Renal pelvis (tissue), 4 donors: Measurements from ENCODE around the gene SPEF1. TPM values are rescaled to one million over a fixed set of nuclear protein-coding genes. Genes with fewer than 3 reads are reported as not detected.

Experiments
- DNase-seq: peaks from one replicate; pipeline ENCODE4 v3.0.0-alpha.2; 2013
- polyA plus RNA-seq, 3 donors: library from polyadenylated mRNA; unstranded; fragments of 120-200 nt; gene quantifications; one replicate each; pipeline ENCODE4 v1.2.1, GENCODE V29; 2013; ENCODE audit not compliant: insufficient read length in 3 of 3

The SPEF1 gene
- polyA plus RNA-seq, 3 donors: 2.2 to 3.2 (median 2.3) TPM

DNA sequence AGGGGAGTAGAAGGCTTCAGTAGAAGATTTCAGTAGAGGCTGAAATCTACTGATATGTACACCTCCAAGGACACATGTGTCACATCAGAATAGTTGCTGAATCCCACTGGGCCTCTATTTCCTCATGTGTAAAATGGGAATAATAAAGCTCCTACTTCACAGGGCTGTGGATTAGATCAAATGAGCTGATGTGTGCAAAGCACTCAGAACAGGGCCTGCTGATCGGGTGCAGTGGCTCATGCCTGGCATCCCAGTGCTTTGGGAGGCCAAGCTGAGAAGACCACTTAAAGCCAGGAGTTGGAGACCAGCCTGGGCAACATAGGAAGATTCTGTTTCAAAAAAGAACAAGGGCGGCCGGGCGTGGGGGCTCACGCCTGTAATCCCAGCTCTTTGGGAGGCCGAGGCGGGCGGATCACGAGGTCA is 31.0 kb upstream of the SPEF1 start:
- no peak for DNase-seq

GRCh38 chr20:3811467-3812258 is 30.4 kb upstream of the SPEF1 start:
- DNase-seq: peak; percentile 88

DNA sequence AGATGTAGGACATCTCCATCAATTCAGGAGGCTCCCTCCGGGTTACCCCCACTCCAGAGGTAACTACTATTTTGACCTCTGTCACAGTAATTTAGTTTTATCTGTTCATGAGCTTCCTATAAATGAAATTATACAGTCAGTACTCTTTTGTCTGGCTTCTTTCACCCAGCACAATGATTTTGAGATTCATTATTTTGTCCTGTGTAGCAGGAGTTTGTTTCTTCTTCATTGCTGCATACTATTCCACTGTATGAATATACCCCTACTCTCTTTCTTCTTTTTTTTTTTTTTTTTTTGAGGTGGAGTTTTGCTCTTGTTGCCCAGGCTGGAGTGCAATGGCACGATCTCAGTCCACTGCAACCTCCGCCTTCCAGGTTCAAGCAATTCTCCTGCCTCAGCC is 27.3 kb upstream of the SPEF1 start:
- DNase-seq: no peak

- DNase-seq: no peak
Observed at GRCh38 chr20:3804781-3805180, 23.5 kb upstream of the SPEF1 start.

- no peak for DNase-seq
Observed at GRCh38 chr20:3804254-3804751, 23.1 kb upstream of the SPEF1 start.

DNA sequence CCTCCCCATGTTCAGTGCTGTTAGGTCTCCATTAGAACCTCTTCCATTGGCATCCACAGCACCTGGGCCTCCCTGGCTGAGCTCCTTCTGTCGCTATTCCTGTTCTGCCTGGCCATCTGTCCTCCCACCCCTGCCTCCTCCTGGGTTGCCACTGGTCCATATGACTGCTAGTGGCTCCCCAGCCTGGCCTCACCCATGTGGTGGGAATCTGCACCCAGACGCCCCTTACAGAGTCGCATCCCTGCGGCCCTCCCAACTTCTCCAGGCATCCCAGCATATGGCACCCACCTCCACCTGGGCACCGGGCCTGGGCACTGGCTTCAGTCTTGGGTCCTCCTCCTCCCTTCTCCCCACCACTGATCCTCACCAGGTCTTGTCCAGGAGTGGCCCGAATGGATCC is 22.6 kb upstream of the SPEF1 start:
- DNase-seq: no peak

GRCh38 chr20:3803289-3803688 is 22.0 kb upstream of the SPEF1 start:
- DNase-seq: no peak

GRCh38 chr20:3802524-3803239 is 21.4 kb upstream of the SPEF1 start:
- no peak for DNase-seq

- no peak for DNase-seq
Observed at GRCh38 chr20:3801846-3802245, 20.6 kb upstream of the SPEF1 start.

DNA sequence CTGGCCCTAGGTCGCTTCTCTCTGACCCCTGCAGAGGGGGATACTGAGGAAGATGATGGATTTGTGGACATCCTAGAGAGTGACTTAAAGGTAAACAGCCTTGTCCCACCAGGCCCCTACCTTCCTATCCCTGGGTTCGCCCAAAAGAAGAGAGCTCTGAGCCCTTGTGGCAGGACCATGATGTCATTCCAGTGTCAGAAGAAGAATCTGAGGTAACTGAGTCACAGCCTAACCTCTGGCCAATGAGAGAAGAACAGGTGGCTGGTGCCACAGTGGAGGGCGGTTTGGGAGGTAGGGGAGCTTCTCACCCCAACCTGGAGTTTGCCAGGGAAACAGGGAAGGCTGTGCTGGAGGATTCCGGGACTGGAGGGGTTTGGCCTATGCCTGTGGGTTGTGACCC is 20.1 kb upstream of the SPEF1 start:
- no peak for DNase-seq

GRCh38 chr20:3800878-3801260 is 19.6 kb upstream of the SPEF1 start:
- DNase-seq: no peak

DNA sequence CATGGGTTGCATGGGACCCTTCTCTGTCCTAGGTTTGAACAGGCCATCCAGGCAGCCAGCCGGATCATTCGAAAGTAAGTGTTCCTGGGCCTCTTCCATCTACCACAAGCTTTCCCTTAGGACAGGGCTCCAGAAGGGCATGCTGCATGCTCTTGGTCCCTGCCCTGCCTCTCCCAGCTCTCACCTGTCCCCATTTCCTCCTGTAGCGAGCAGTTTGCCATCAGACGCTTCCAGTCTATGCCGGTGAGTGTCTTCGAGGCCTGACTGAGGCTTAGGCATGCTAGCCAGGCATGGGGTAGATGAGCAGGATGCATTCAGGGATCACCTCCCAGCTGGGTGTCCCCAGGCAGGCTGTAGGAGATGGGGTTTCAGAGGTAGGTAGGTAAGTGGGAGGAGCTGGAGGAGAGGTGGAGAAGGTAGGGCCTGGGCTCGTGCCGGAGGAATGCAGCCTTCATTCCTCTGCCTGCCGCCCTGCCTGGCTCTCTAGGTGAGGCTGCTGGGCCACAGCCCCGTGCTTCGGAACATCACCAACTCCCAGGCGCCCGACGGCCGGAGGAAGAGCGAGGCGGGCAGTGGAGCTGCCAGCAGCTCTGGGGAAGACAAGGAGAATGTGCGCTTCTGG is 19.1 kb upstream of the SPEF1 start:
- DNase-seq: no peak

DNA sequence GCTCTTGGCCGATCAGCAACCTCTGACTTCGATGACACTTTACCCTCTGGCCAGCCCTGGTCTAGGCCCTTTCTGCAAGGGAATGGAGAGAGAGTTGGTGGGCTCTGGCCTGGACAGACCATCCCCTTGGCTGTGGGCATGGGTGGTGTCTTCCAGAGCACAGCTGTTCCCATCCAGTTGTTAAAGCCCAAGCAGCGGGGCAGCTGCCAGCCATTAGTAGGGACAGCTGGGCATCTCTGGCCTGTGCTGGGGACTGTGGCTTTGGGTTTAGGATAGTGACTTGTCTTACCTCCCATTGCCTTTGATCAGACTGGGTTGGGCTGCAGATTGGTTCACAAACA is 17.6 kb upstream of the SPEF1 start:
- DNase-seq: no peak

- no peak for DNase-seq
Observed at GRCh38 chr20:3798373-3798768, 17.1 kb upstream of the SPEF1 start.

GRCh38 chr20:3797592-3798372 is 16.5 kb upstream of the SPEF1 start:
- no peak for DNase-seq

- DNase-seq: no peak
Observed at GRCh38 chr20:3797226-3797545, 15.9 kb upstream of the SPEF1 start.

GRCh38 chr20:3796477-3797225 is 15.4 kb upstream of the SPEF1 start:
- DNase-seq: no peak

DNA sequence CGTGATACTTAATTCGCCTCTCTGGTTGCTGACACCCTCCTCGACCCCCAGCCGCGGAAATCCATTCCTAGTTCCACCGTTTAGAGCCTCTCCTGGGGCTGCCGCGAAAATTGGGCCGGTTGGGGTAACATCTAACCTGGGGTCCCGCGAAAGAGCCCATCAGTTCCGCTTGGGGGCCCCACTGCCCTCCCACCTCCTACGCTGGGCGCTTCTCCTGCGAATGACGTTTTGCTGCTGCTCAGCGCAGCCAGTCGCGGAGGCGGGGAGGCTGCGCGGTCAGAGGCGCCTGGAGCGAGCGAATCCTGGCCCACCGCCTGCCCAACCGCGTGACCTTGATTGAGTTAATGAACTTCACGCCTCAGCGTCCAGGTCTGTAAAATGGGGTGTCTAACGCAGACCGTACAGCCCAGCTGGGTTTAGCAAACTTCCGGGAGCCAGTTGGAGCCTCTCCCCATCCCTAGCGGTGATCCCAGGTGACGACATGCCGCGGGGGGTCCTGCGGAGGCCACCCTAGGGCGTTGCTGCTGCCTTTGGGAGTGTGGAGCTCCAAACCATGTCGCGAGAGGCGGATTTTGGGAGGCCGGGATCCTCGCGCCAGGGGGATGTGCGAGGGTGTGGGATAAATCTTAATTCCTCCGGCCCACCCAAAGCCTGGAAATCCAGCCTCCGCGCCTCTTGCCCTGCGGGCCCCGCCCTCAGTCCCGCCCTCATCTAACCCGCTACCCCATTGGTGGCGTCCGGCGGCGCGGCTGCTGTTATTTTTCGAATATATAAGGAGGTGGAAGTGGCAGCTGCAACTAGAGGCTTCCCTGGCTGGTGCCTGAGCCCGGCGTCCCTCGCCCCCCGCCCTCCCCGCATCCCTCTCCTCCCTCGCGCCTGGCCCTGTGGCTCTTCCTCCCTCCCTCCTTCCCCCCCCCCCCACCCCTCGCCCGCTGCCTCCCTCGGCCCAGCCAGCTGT is 14.5 kb upstream of the SPEF1 start, which contains the start of gene CDC25B:
Gene CDC25B (plus strand): TSS at position 800 of the 958 bp plus-strand sequence. CDS start 222 bp downstream, outside the sequence.
- DNase-seq: peak; percentile 92

GRCh38 chr20:3794701-3795420 is 13.6 kb upstream of the SPEF1 start:
- DNase-seq: no peak
